OCI-LY1 (cell line): ENCODE results near the gene PRKG1.

Source experiments
- H2AFZ ChIP-seq: fragments of 200-600 bp; sonication (generic), shearing (Covaris generic); 2 replicates; pipeline ENCODE4 v1.6.0; 2014; ENCODE audit warnings: antibody characterized with exemption, mild to moderate bottlenecking, low read length
- H3F3A ChIP-seq: fragments of 200-600 bp; sonication (generic), shearing (Covaris generic); 2 replicates; pipeline ENCODE4 v1.6.0; 2014; ENCODE audit warnings: mild to moderate bottlenecking, antibody characterized with exemption, low read length, moderate library complexity; ENCODE audit not compliant: insufficient read depth
- H3K27ac ChIP-seq: fragments of 200-600 bp; sonication (generic); 2 replicates; pipeline ENCODE4 v1.5.1; 2014; ENCODE audit warnings: low read length, mixed run types, mild to moderate bottlenecking, low read depth; ENCODE audit not compliant: poor library complexity, severe bottlenecking
- H3K27me3 ChIP-seq: fragments of 200-600 bp; sonication (generic); 2 replicates; pipeline ENCODE4 v1.6.0; 2014; ENCODE audit warnings: antibody characterized with exemption, mild to moderate bottlenecking, low read length, moderate library complexity; ENCODE audit not compliant: insufficient read depth
- H3K36me3 ChIP-seq: fragments of 200-600 bp; sonication (generic); 2 replicates; pipeline ENCODE4 v1.6.1; 2014; ENCODE audit warnings: mild to moderate bottlenecking, antibody characterized with exemption, low read length, moderate library complexity, mixed read lengths; ENCODE audit not compliant: insufficient read depth
- H3K4me1 ChIP-seq: fragments of 200-600 bp; sonication (generic); 2 replicates; pipeline ENCODE4 v1.5.1; 2014; ENCODE audit warnings: mild to moderate bottlenecking, low read length, moderate library complexity; ENCODE audit not compliant: insufficient read depth, severe bottlenecking
- H3K4me2 ChIP-seq: fragments of 200-600 bp; sonication (generic), shearing (Covaris generic); 2 replicates; pipeline ENCODE4 v1.6.1; 2014; ENCODE audit warnings: low read length
- H3K4me3 ChIP-seq: fragments of 200-600 bp; sonication (generic); 2 replicates; pipeline ENCODE4 v1.5.1; 2014; ENCODE audit warnings: low read length, low read depth, mild to moderate bottlenecking, mixed read lengths; ENCODE audit not compliant: poor library complexity, severe bottlenecking
- H3K79me2 ChIP-seq: fragments of 200-600 bp; shearing (Covaris generic); 2 replicates; pipeline ENCODE4 v1.6.1; 2016; ENCODE audit warnings: mixed run types, low read length, mixed read lengths; ENCODE audit not compliant: insufficient read depth
- H3K9ac ChIP-seq: fragments of 200-600 bp; sonication (generic), shearing (Covaris generic); 2 replicates; pipeline ENCODE4 v1.6.1; 2014; ENCODE audit warnings: mild to moderate bottlenecking, low read length, mixed read lengths
- H3K9me2 ChIP-seq: fragments of 200-600 bp; sonication (generic), shearing (Covaris generic); 2 replicates; pipeline ENCODE4 v1.6.1; 2014; ENCODE audit warnings: low read depth, mild to moderate bottlenecking, low read length, mixed read lengths
- H3K9me3 ChIP-seq: fragments of 200-600 bp; shearing (Covaris generic); 2 replicates; pipeline ENCODE4 v1.6.1; 2014; ENCODE audit warnings: low read length, mixed read lengths
- H4K20me1 ChIP-seq: fragments of 200-600 bp; sonication (generic), shearing (Covaris generic); 2 replicates; pipeline ENCODE4 v1.6.0; 2016; ENCODE audit warnings: mild to moderate bottlenecking, low read length; ENCODE audit not compliant: insufficient read depth
- EZH2 ChIP-seq: fragments of 200-600 bp; sonication (generic), shearing (Covaris generic); IDR thresholded peaks from 2 replicates; pipeline ENCODE4 v1.8.0; 2017; ENCODE audit warnings: borderline replicate concordance, mixed run types, mild to moderate bottlenecking, antibody characterized with exemption, low read length, moderate library complexity, mixed read lengths
- TF ChIP-seq, protein P1 (sequence below): fragments of 200-600 bp; sonication (generic), shearing (Covaris generic); IDR thresholded peaks from 2 replicates; pipeline ENCODE4 v1.5.1; 2017; ENCODE audit warnings: mild to moderate bottlenecking, antibody characterized with exemption, low read length, moderate library complexity, mixed read lengths

The PRKG1 gene

GRCh38 chr10:51564896-51565510, 490.7 kb downstream of the PRKG1 start:
- H3K36me3 ChIP-seq: no peaks in the 10 kb centered on the region
- H3K9ac ChIP-seq: no peak overlapping the region
- H3K9me2 ChIP-seq: no peaks in the 10 kb centered on the region; the same call in 1 of the 2 replicates
- H3K79me2 ChIP-seq: no peaks in the 10 kb centered on the region
- TF ChIP-seq, protein P1, sequence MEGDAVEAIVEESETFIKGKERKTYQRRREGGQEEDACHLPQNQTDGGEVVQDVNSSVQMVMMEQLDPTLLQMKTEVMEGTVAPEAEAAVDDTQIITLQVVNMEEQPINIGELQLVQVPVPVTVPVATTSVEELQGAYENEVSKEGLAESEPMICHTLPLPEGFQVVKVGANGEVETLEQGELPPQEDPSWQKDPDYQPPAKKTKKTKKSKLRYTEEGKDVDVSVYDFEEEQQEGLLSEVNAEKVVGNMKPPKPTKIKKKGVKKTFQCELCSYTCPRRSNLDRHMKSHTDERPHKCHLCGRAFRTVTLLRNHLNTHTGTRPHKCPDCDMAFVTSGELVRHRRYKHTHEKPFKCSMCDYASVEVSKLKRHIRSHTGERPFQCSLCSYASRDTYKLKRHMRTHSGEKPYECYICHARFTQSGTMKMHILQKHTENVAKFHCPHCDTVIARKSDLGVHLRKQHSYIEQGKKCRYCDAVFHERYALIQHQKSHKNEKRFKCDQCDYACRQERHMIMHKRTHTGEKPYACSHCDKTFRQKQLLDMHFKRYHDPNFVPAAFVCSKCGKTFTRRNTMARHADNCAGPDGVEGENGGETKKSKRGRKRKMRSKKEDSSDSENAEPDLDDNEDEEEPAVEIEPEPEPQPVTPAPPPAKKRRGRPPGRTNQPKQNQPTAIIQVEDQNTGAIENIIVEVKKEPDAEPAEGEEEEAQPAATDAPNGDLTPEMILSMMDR: no peak
- TF ChIP-seq EZH2: no peak
- H3K4me3 ChIP-seq: no peak overlapping the region
- no peak overlapping the region for H3K27ac ChIP-seq
- no peaks in the 10 kb centered on the region for H3K9me3 ChIP-seq
- H4K20me1 ChIP-seq: no peaks in the 10 kb centered on the region
- no peaks in the 10 kb centered on the region for H3K4me1 ChIP-seq
- no peaks in the 10 kb centered on the region for H3F3A ChIP-seq
- H2AFZ ChIP-seq: no peak overlapping the region
- H3K27me3 ChIP-seq: no peaks in the 10 kb centered on the region
- no peak overlapping the region for H3K4me2 ChIP-seq

DNA sequence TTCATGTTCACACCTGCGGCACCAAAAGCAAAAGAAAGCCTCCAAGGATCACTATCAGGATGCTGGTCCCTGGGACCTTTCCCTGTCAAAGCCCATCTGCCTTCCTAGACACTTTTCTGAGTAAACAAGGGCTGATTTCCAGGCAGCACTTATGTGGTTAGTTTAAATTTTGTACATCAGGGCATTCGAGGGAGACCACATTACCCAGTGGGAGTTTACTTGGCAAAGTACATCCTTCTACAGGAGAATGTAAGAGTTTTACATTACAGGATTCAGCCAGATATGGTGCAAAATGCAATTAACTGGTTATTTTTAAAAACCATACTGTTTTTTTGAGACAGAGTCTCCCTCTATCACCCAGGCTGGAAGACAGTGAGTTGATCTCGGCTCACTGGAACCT, 493.0 kb downstream of the PRKG1 start:
- no peak overlapping the region for H3K27ac ChIP-seq
- no peaks in the 10 kb centered on the region for H3K27me3 ChIP-seq
- no peak overlapping the region for H3K4me2 ChIP-seq

GRCh38 chr10:51569467-51569866, 495.2 kb downstream of the PRKG1 start:
- Histone ChIP-seq H3K36me3 (no peaks in the 10 kb centered on the region), H2AFZ (no peak overlapping the region), H3K4me1 (no peaks in the 10 kb centered on the region), H3K27ac (no peak overlapping the region), H3K9me2 (no peaks in the 10 kb centered on the region; the same call in 1 of the 2 replicates), H3K27me3 (no peaks in the 10 kb centered on the region), H3K4me3 (no peak overlapping the region), H4K20me1 (no peaks in the 10 kb centered on the region), H3K9ac (no peak overlapping the region), H3F3A (no peaks in the 10 kb centered on the region), H3K79me2 (no peaks in the 10 kb centered on the region), H3K4me2 (no peak overlapping the region), H3K9me3 (no peaks in the 10 kb centered on the region)
- TF ChIP-seq EZH2: no peak
- TF ChIP-seq, protein P1: no peak

More for the DNA sequence above, 493.0 kb downstream of the PRKG1 start:
- Histone ChIP-seq H3K9me2 (no peaks in the 10 kb centered on the region; the same call in 1 of the 2 replicates), H3K9ac (no peak overlapping the region), H3F3A (no peaks in the 10 kb centered on the region), H2AFZ (no peak overlapping the region), H3K9me3 (no peaks in the 10 kb centered on the region), H3K79me2 (no peaks in the 10 kb centered on the region), H3K4me3 (no peak overlapping the region), H4K20me1 (no peaks in the 10 kb centered on the region), H3K4me1 (no peaks in the 10 kb centered on the region), H3K36me3 (no peaks in the 10 kb centered on the region)
- TF ChIP-seq, protein P1: no peak
- TF ChIP-seq EZH2: no peak
